ENCODE results near the gene CLEC16A.
A peak's percentile ranks its signal among the peaks of the same experiment; 100 is the strongest.

Gene CLEC16A

DNA sequence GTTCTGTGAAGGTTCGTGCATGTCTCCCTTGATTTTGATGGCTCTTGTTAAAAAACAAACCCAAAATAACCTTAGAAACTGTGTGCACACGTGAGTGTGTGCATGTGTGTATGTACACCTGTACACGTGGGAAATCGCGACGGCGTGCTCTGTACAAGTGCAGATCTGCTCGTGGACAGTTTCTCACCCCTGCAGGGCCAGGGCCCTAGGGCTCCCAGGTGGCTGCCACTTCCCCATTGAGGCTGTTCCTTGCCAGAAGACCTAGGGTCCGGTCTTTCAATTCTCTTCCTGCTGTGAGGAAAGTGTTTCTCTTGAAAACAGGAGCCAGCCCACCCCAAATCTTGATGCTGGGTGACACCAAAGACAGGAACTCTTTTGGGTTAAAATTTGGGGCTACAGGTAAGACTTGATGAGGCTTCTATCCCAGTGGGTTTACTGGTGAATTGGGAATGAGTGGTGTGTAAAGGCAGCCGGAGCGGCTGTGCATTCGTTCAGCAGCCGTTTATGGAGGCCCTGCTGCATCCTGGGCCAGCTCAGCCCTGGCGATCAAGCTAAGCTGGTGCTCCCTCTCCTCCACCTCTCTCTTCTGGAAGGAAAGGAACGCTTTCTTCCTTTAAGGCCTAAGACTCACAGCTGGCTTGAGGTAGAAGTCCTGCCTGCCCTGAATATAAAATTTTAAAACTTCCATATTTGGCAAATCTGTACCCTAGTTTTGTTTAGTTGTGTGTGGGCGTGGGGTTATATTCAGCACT is 137.9 kb downstream of the CLEC16A start:
- Histone ChIP-seq H2BK120ac (ENCODE audit: low read depth, low read length) (no peak overlapping the region), H3K4ac (ENCODE audit: low read depth, low read length) (no peak overlapping the region), H3K79me1 (ENCODE audit: low read length) (no peaks in the 10 kb centered on the region), H4K8ac (ENCODE audit: low read depth, low read length) (no peak overlapping the region), H2BK5ac (ENCODE audit: low read length) (no peak overlapping the region), H2BK15ac (replicated peaks; ENCODE audit: low read depth) (no peak overlapping the region), H3K4me2 (ENCODE audit: low read length) (no peak overlapping the region), H3K18ac (ENCODE audit: low read length) (no peak overlapping the region), H3K9ac (ENCODE audit: low read length) (no peak overlapping the region), H3K4me1 (ENCODE audit: control insufficient read depth, low read depth, low read length) (no peaks in the 10 kb centered on the region), H3K23ac (ENCODE audit: low read length) (no peak overlapping the region), H3K36me3 (ENCODE audit: control insufficient read depth, insufficient read depth, low read length) (no peaks in the 10 kb centered on the region), H3K27ac (ENCODE audit: low read depth, low read length) (no peak overlapping the region), H4K5ac (ENCODE audit: low read length) (no peak overlapping the region), H3K56ac (ENCODE audit: low read length) (no peak overlapping the region), H2AK5ac (ENCODE audit: low read length) (no peak overlapping the region), H3K27me3 (ENCODE audit: insufficient read depth, low read length, poor library complexity) (no peaks in the 10 kb centered on the region), H3K79me2 (ENCODE audit: control insufficient read depth, insufficient read depth, low read length) (no peaks in the 10 kb centered on the region), H3K4me3 (ENCODE audit: low read length) (no peak overlapping the region)
- DNase-seq, result no peak
- no CpG with 5 or more reads among the region's 16 CpGs for WGBS (ENCODE audit: extremely low coverage, insufficient coverage, low lambda C conversion rate)

DNA sequence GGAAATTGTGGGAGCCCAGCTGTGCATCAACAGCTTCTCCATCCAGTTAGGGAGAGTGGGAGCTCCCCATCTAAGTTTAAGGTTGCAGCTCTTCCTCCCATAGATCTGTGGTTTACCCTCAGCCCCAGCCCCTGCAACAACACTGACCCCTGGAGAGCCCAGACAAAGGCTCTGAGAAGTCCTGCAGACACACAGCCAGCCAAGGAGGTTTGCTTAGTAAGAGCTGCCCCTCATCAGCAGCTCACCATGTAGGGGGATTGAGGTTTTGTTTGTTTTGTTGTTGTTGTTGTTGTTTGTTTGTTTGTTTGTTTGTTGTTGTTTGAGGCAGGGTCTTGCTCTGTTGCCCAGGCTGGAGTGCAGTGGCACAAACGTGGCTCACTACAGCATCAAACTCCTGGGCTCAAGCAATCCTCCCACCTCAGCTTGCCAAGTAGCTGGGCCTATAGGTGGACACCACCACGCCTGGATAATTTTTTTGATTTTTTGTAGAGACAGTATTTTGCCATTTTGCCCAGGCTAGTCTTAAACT is 138.6 kb downstream of the CLEC16A start:
- Histone ChIP-seq H2AK5ac (ENCODE audit: low read length) (no peak overlapping the region), H3K9ac (ENCODE audit: low read length) (no peak overlapping the region), H3K36me3 (ENCODE audit: control insufficient read depth, insufficient read depth, low read length) (no peaks in the 10 kb centered on the region), H3K79me1 (ENCODE audit: low read length) (no peaks in the 10 kb centered on the region), H3K23ac (ENCODE audit: low read length) (no peak overlapping the region), H2BK15ac (replicated peaks; ENCODE audit: low read depth) (no peak overlapping the region), H4K8ac (ENCODE audit: low read depth, low read length) (no peak overlapping the region), H3K4ac (ENCODE audit: low read depth, low read length) (no peak overlapping the region), H3K4me2 (ENCODE audit: low read length) (no peak overlapping the region), H3K18ac (ENCODE audit: low read length) (no peak overlapping the region), H3K79me2 (ENCODE audit: control insufficient read depth, insufficient read depth, low read length) (no peaks in the 10 kb centered on the region), H3K4me3 (ENCODE audit: low read length) (no peak overlapping the region), H3K56ac (ENCODE audit: low read length) (no peak overlapping the region), H2BK120ac (ENCODE audit: low read depth, low read length) (no peak overlapping the region), H2BK5ac (ENCODE audit: low read length) (no peak overlapping the region), H3K4me1 (ENCODE audit: control insufficient read depth, low read depth, low read length) (peaks cover 4% of the 10 kb centered on the region), H4K5ac (ENCODE audit: low read length) (no peak overlapping the region), H3K27ac (ENCODE audit: low read depth, low read length) (no peak overlapping the region), H3K27me3 (ENCODE audit: insufficient read depth, low read length, poor library complexity) (no peaks in the 10 kb centered on the region)
- no CpG with 5 or more reads among the region's 2 CpGs for WGBS (ENCODE audit: extremely low coverage, insufficient coverage, low lambda C conversion rate)
- DNase-seq, result no peak

DNA sequence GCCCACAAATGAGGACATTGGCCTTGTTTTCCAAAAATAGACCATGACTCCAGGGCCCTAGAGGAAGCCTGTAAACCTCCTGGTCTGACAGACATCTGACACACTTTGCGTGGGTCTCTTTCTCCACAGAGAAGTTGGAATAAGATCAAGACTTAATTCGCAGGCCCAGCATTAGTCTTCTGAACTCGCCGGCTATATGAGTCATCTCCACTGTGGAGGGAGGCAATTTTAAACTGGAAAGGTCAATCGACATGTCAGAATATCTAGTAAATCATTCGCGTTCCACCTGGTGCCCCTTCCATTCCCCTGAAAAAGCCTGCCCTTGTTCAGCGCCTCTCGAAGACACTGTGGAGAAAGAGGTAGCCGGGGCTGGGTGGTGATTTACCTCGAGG is 140.1 kb downstream of the CLEC16A start:
- no peak for DNase-seq
- Histone ChIP-seq H2BK5ac (ENCODE audit: low read length) (no peak overlapping the region), H4K8ac (ENCODE audit: low read depth, low read length) (no peak overlapping the region), H2BK15ac (replicated peaks; ENCODE audit: low read depth) (no peak overlapping the region), H3K79me2 (ENCODE audit: control insufficient read depth, insufficient read depth, low read length) (no peaks in the 10 kb centered on the region), H3K36me3 (ENCODE audit: control insufficient read depth, insufficient read depth, low read length) (no peaks in the 10 kb centered on the region), H3K18ac (ENCODE audit: low read length) (no peak overlapping the region), H2BK120ac (ENCODE audit: low read depth, low read length) (no peak overlapping the region), H3K27ac (ENCODE audit: low read depth, low read length) (no peak overlapping the region), H3K4ac (ENCODE audit: low read depth, low read length) (no peak overlapping the region), H3K4me2 (ENCODE audit: low read length) (no peak overlapping the region), H3K9ac (ENCODE audit: low read length) (no peak overlapping the region), H4K5ac (ENCODE audit: low read length) (no peak overlapping the region), H2AK5ac (ENCODE audit: low read length) (no peak overlapping the region), H3K56ac (ENCODE audit: low read length) (no peak overlapping the region), H3K4me3 (ENCODE audit: low read length) (no peak overlapping the region), H3K4me1 (ENCODE audit: control insufficient read depth, low read depth, low read length) (peaks cover 6% of the 10 kb centered on the region), H3K23ac (ENCODE audit: low read length) (no peak overlapping the region), H3K79me1 (ENCODE audit: low read length) (no peaks in the 10 kb centered on the region), H3K27me3 (ENCODE audit: insufficient read depth, low read length, poor library complexity) (no peaks in the 10 kb centered on the region)
- no CpG with 5 or more reads among the region's 11 CpGs for WGBS (ENCODE audit: extremely low coverage, insufficient coverage, low lambda C conversion rate)

DNA sequence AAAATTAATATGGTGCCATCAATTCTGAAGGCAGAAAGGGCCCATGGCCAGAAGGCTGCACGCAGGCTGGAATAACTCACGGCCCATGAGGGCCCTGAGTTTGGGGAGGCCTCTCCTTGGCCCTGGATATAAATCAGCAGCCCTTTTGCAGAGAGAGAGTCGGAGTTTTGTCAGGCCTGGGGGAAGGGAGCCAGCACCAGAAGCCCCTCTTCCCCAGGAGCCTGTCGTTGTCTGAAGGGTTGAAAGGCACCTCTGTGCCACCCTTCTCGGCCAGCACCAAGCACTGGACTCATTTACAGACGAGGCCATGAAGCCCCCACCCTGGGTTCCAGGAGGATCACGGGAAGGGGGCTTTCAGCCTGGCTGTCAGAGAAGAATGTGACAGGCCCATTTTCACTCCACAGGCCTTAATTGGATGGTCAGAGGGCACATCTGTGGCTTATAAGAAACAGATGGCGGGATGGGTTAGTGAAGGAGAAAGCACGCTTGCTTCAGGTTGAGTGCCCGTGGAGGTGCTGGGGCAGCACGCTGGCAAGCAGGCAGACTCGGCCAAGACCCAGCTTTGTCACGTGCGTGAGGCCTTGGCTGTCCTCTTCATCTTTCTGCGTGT is 140.6 kb downstream of the CLEC16A start:
- Histone ChIP-seq H3K4me3 (ENCODE audit: low read length) (no peak overlapping the region), H2AK5ac (ENCODE audit: low read length) (no peak overlapping the region), H3K4me1 (ENCODE audit: control insufficient read depth, low read depth, low read length) (peaks cover 6% of the 10 kb centered on the region), H3K27ac (ENCODE audit: low read depth, low read length) (no peak overlapping the region), H3K56ac (ENCODE audit: low read length) (no peak overlapping the region), H3K4me2 (ENCODE audit: low read length) (no peak overlapping the region), H2BK120ac (ENCODE audit: low read depth, low read length) (no peak overlapping the region), H4K8ac (ENCODE audit: low read depth, low read length) (no peak overlapping the region), H3K79me1 (ENCODE audit: low read length) (no peaks in the 10 kb centered on the region), H3K36me3 (ENCODE audit: control insufficient read depth, insufficient read depth, low read length) (no peaks in the 10 kb centered on the region), H3K79me2 (ENCODE audit: control insufficient read depth, insufficient read depth, low read length) (no peaks in the 10 kb centered on the region), H3K18ac (ENCODE audit: low read length) (no peak overlapping the region), H2BK15ac (replicated peaks; ENCODE audit: low read depth) (no peak overlapping the region), H3K27me3 (ENCODE audit: insufficient read depth, low read length, poor library complexity) (no peaks in the 10 kb centered on the region), H3K9ac (ENCODE audit: low read length) (no peak overlapping the region), H3K23ac (ENCODE audit: low read length) (no peak overlapping the region), H4K5ac (ENCODE audit: low read length) (no peak overlapping the region), H3K4ac (ENCODE audit: low read depth, low read length) (no peak overlapping the region), H2BK5ac (ENCODE audit: low read length) (no peak overlapping the region)
- DNase-seq, result no peak
- WGBS (ENCODE audit: extremely low coverage, insufficient coverage, low lambda C conversion rate), result no CpG with 5 or more reads among the region's 15 CpGs

DNA sequence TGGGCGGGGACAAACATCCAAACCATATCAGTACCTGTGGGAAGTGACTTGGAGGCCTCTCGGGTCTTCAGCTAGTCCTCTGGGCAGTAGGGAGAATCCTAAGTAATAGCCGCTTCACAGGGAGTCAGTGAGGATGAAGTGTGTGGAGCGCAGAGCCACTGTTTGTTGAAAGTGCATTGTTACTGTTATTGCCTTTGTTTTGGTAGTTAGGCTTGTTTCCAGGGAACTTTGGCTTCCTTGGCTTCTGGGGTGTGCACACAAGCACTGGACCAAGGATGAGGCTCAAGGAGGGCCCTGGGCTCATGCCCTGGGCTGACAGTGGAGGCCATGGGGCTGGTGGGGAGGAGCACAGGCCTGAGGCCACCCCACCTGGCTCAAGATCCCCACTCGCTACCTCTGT is 141.6 kb downstream of the CLEC16A start:
- Histone ChIP-seq H3K9ac (ENCODE audit: low read length) (no peak overlapping the region), H3K18ac (ENCODE audit: low read length) (no peak overlapping the region), H3K27me3 (ENCODE audit: insufficient read depth, low read length, poor library complexity) (no peaks in the 10 kb centered on the region), H3K56ac (ENCODE audit: low read length) (peak overlapping the region; percentile 54), H4K8ac (ENCODE audit: low read depth, low read length) (no peak overlapping the region), H3K4ac (ENCODE audit: low read depth, low read length) (no peak overlapping the region), H3K4me2 (ENCODE audit: low read length) (no peak overlapping the region), H2BK5ac (ENCODE audit: low read length) (peak overlapping the region; percentile 25), H2BK15ac (replicated peaks; ENCODE audit: low read depth) (no peak overlapping the region), H3K4me1 (ENCODE audit: control insufficient read depth, low read depth, low read length) (peaks cover 6% of the 10 kb centered on the region), H3K27ac (ENCODE audit: low read depth, low read length) (no peak overlapping the region), H3K79me2 (ENCODE audit: control insufficient read depth, insufficient read depth, low read length) (no peaks in the 10 kb centered on the region), H3K4me3 (ENCODE audit: low read length) (no peak overlapping the region), H2BK120ac (ENCODE audit: low read depth, low read length) (no peak overlapping the region), H2AK5ac (ENCODE audit: low read length) (peak overlapping the region; percentile 41), H4K5ac (ENCODE audit: low read length) (no peak overlapping the region), H3K23ac (ENCODE audit: low read length) (no peak overlapping the region), H3K79me1 (ENCODE audit: low read length) (no peaks in the 10 kb centered on the region), H3K36me3 (ENCODE audit: control insufficient read depth, insufficient read depth, low read length) (no peaks in the 10 kb centered on the region)
- DNase-seq, result no peak
- no CpG with 5 or more reads among the region's 5 CpGs for WGBS (ENCODE audit: extremely low coverage, insufficient coverage, low lambda C conversion rate)
